ENCODE data around the gene NPC1. TPM values are rescaled to one million over a fixed set of nuclear protein-coding genes. Genes with fewer than 3 reads are reported as not detected.

NPC1 gene
- total and polyA plus RNA-seq, 11 donors = 7.8 to 42.7 (median 16.8) TPM

- H3K36me3 ChIP-seq = peaks cover 0 to 100% (median 99%) of the 10 kb centered on the region in 9 donors
- DNase-seq = peak in 4 of 5 donors; percentile 32 to 77 (median 60)
Observed at GRCh38 chr18:23528580-23529472, 57.5 kb downstream of the NPC1 start.

GRCh38 chr18:23526501-23527063 is 59.7 kb downstream of the NPC1 start:
- TF ChIP-seq CTCF (IDR thresholded peaks at IDR 0.05) (no peak), POLR2A (IDR thresholded peaks at IDR 0.05) (no peak)
- Histone ChIP-seq H3K27me3 (no peaks in the 10 kb centered on the region), H3K27ac (no peak overlapping the region), H3K4me3 (no peak overlapping the region), H3K36me3 (peaks cover 0 to 100% (median 96%) of the 10 kb centered on the region in 9 donors), H3K4me1 (peaks cover 0 to 38% (median 0%) of the 10 kb centered on the region in 12 donors), H3K9me3 (no peaks in the 10 kb centered on the region)
- ATAC-seq = no peak
- WGBS, 4 donors = 95 to 98% (median 97%) methylated on average over 5 of the region's 5 CpGs
- intact Hi-C loops (cut with DNase I) = loop anchor here in 1 of 10 donors (10.0 kb wide), 1 partner anchor 288 kb away; no protein-coding TSS in a partner anchor
- no peak for DNase-seq

More at GRCh38 chr18:23528580-23529472, 57.5 kb downstream of the NPC1 start:
- intact Hi-C loops (cut with DNase I) = loop anchor here in 1 of 10 donors (10.0 kb wide), 1 partner anchor 286 kb away; no protein-coding TSS in a partner anchor
- Histone ChIP-seq H3K9me3 (no peaks in the 10 kb centered on the region), H3K4me3 (no peak overlapping the region), H3K27ac (peak overlapping the region in 5 of 12 donors; percentile 4 to 78 (median 10)), H3K27me3 (no peaks in the 10 kb centered on the region), H3K4me1 (peaks cover 0 to 28% (median 0%) of the 10 kb centered on the region in 12 donors)
- TF ChIP-seq CTCF (IDR thresholded peaks at IDR 0.05) = no peak
- TF ChIP-seq POLR2A (IDR thresholded peaks at IDR 0.05) = no peak
- peak in 3 of 4 donors; percentile 69 to 92 (median 89) for ATAC-seq
- WGBS, 4 donors = 83 to 88% (median 87%) methylated on average over 20 of the region's 20 CpGs

GRCh38 chr18:23524213-23524707 is 62.0 kb downstream of the NPC1 start:
- TF ChIP-seq CTCF (IDR thresholded peaks at IDR 0.05) (no peak), POLR2A (IDR thresholded peaks at IDR 0.05) (no peak)
- H3K4me3 ChIP-seq = no peak overlapping the region
- intact Hi-C loops (cut with DNase I) = loop anchor here in 2 of 10 donors (5.0 to 10.0 kb wide), 2 partner anchors 178 to 291 kb away; no protein-coding TSS in a partner anchor
- H3K36me3 ChIP-seq = peaks cover 0 to 100% (median 96%) of the 10 kb centered on the region in 9 donors
- H3K27me3 ChIP-seq = no peaks in the 10 kb centered on the region
- DNase-seq (no peak), ATAC-seq (no peak)
- WGBS, 4 donors = 93 to 95% (median 94%) methylated on average over 14 of the region's 14 CpGs
- H3K9me3 ChIP-seq = no peaks in the 10 kb centered on the region
- peaks cover 0 to 24% (median 0%) of the 10 kb centered on the region in 12 donors for H3K4me1 ChIP-seq
- no peak overlapping the region for H3K27ac ChIP-seq
